Peyer's patch (tissue), 4 donors: ENCODE results near the gene PRMT7. TPM values are rescaled to one million over a fixed set of nuclear protein-coding genes. Genes with fewer than 3 reads are reported as not detected.

Experiments
- DNase-seq, 3 donors: peaks; one replicate each; pipeline ENCODE4 v3.0.0-alpha.2; 2017 to 2019
- H3K27ac ChIP-seq, 4 donors: fragments of 200-600 bp; sonication (generic); one replicate each; pipeline ENCODE4 v1.5.1; 2016 to 2019
- H3K27me3 ChIP-seq, 2 donors: fragments of 200-600 bp; sonication (generic); one replicate each; pipeline ENCODE4 v1.5.1; 2019
- H3K36me3 ChIP-seq, 3 donors: fragments of 200-600 bp; sonication (generic); one replicate each; pipeline ENCODE4 v1.5.1; 2016 to 2019
- H3K4me1 ChIP-seq, 4 donors: fragments of 200-600 bp; sonication (generic); one replicate each; pipeline ENCODE4 v1.5.1; 2016 to 2019
- H3K4me3 ChIP-seq, 4 donors: fragments of 200-600 bp; sonication (generic); 1 replicate in 3 of 4; 2 replicates in 1 of 4; pipeline ENCODE4 v1.5.1; 2016 to 2019; ENCODE audit warnings: mild to moderate bottlenecking in 1 of 4
- H3K9me3 ChIP-seq, 4 donors: fragments of 200-600 bp; sonication (generic); one replicate each; pipeline ENCODE4 v1.5.1; 2016 to 2019; ENCODE audit warnings: mild to moderate bottlenecking in 1 of 4
- POLR2A ChIP-seq, 2 donors: fragments of 450-650 bp; IDR thresholded peaks; one replicate each; pipeline ENCODE4 v1.5.1; 2017; ENCODE audit warnings: antibody characterized with exemption in 2 of 2, mild to moderate bottlenecking in 2 of 2, moderate library complexity in 2 of 2
- total RNA-seq, 4 donors: library from RNA; depleted of rRNA; stranded (reverse); fragments of >200 nt; gene quantifications; one replicate each; pipeline ENCODE4 v1.1.0, GENCODE V29; 2016
- TF ChIP-seq, protein P1 (sequence below), 6 experiments: fragments of 450-650 bp in 4 of 6; fragments of 200-600 bp in 2 of 6; sonication (generic) in 1 of 6; IDR thresholded peaks; one replicate each; pipeline ENCODE4 v1.5.1; 2017 to 2019; ENCODE audit warnings: antibody characterized with exemption in 6 of 6, mild to moderate bottlenecking in 3 of 6, moderate library complexity in 1 of 6

PRMT7 gene
- total RNA-seq, 4 donors from 2014 or later, result 36.6 to 145 (median 65.0) TPM

DNA sequence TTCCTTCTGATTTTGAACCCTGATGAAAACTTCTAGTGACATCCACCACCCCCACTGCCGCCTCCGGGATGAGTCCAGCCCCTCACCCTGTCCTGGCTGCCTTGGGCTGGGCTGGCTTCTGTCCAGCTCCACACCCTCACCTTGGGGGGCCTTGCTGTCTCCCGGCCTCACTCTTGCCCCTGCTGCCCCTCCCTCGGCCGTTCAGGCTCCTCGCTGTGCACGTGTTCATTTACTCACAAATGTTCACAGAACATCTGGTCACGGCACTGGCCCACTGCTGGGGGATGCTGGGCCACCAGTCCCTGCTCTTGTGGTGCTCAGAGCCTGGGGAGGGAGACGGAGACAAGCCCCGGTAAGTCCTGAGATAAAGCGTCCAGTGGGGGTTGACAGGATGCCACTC is 40.6 kb downstream of the PRMT7 start:
- TF ChIP-seq POLR2A (IDR thresholded peaks at IDR 0.05), result no peak
- TF ChIP-seq, protein P1, sequence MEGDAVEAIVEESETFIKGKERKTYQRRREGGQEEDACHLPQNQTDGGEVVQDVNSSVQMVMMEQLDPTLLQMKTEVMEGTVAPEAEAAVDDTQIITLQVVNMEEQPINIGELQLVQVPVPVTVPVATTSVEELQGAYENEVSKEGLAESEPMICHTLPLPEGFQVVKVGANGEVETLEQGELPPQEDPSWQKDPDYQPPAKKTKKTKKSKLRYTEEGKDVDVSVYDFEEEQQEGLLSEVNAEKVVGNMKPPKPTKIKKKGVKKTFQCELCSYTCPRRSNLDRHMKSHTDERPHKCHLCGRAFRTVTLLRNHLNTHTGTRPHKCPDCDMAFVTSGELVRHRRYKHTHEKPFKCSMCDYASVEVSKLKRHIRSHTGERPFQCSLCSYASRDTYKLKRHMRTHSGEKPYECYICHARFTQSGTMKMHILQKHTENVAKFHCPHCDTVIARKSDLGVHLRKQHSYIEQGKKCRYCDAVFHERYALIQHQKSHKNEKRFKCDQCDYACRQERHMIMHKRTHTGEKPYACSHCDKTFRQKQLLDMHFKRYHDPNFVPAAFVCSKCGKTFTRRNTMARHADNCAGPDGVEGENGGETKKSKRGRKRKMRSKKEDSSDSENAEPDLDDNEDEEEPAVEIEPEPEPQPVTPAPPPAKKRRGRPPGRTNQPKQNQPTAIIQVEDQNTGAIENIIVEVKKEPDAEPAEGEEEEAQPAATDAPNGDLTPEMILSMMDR (IDR thresholded peaks at IDR 0.05), result no peak

DNA sequence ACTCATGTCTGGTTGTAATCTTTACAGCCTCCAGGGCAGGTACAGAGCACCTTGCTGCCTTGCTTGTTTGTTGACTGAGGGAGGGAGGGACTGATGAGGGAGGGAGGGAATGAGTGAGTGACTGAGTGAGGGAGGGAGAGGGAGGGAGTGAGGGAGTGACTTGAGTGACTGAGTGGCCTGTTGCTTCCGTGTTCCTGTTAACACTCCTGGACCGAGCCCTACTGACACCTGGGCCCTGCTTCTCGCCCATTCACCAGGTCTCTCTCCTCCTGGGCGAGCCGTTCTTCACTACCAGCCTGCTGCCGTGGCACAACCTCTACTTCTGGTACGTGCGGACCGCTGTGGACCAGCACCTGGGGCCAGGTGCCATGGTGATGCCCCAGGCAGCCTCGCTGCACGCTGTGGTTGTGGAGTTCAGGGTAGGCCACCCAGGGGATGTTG is 41.2 kb downstream of the PRMT7 start:
- Histone ChIP-seq H3K27ac (peak overlapping the region in 2 of 4 donors; percentile 73 to 81), H3K4me1 (peaks cover 3 to 16% (median 15%) of the 10 kb centered on the region in 4 donors), H3K36me3 (peaks cover 0 to 89% (median 0%) of the 10 kb centered on the region in 3 donors), H3K4me3 (peak overlapping the region in 2 of 4 donors; percentile 45 to 47), H3K9me3 (no peaks in the 10 kb centered on the region), H3K27me3 (no peaks in the 10 kb centered on the region)
- TF ChIP-seq POLR2A (IDR thresholded peaks at IDR 0.05), result peak; percentile 21 to 36
- TF ChIP-seq, protein P1 (IDR thresholded peaks at IDR 0.05), result peak in 3 of 6 experiments; percentile 4 to 32 (median 6)
- DNase-seq, result peak in 2 of 3 donors; percentile 73 to 83

More for the DNA sequence above, 40.6 kb downstream of the PRMT7 start:
- Histone ChIP-seq H3K27ac (peak overlapping the region in 1 of 4 donors; percentile 81), H3K36me3 (peaks cover 0 to 89% (median 0%) of the 10 kb centered on the region in 3 donors), H3K4me3 (peak overlapping the region in 1 of 4 donors; percentile 45), H3K9me3 (no peaks in the 10 kb centered on the region), H3K4me1 (peaks cover 3 to 16% (median 9%) of the 10 kb centered on the region in 4 donors), H3K27me3 (no peaks in the 10 kb centered on the region)
- DNase-seq, result no peak

DNA sequence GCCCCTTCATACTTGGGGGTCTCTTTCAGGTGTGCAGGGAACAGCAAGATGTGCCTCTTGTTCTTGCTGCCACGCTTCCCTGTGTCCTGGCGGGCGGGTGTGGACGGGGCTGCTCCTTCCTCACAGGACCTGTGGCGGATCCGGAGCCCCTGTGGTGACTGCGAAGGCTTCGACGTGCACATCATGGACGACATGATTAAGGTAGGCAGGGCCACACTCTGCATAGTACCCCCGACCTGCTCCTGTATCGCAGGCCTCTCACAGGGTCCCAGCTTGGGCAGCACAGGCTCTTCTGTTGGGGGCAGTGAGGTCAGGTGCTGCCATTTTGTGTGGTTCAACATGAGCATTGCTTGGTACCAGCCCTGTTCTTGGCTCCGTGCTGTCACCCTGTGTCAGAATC is 42.5 kb downstream of the PRMT7 start:
- peak in 1 of 3 donors; percentile 43 for DNase-seq
- Histone ChIP-seq H3K4me1 (peaks cover 3 to 20% (median 16%) of the 10 kb centered on the region in 4 donors), H3K36me3 (peaks cover 0 to 81% (median 0%) of the 10 kb centered on the region in 3 donors), H3K4me3 (no peak overlapping the region), H3K27ac (no peak overlapping the region), H3K27me3 (no peaks in the 10 kb centered on the region), H3K9me3 (no peaks in the 10 kb centered on the region)
- TF ChIP-seq, protein P1 (IDR thresholded peaks at IDR 0.05), result no peak
- TF ChIP-seq POLR2A (IDR thresholded peaks at IDR 0.05), result no peak

DNA sequence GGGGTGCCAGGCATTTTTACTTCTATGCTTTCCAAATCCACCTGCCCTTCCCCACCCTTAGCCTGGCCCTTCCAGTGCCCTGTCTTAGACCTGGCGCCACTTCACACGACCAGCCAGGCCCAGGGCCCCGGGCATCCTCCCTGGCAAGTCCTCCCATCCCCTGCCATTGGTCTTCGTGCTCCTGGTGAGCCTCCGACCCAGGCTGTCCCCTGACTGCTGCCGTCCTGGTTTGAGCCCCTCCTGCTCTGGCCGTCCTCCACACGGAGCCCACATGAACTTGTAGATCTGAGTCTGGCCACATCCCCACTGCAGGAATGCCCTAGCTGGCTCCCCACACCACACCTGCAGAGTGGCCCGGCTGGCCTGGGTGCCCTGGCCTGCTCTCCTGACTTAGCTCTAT is 44.0 kb downstream of the PRMT7 start:
- Histone ChIP-seq H3K9me3 (no peaks in the 10 kb centered on the region), H3K36me3 (peaks cover 0 to 68% (median 0%) of the 10 kb centered on the region in 3 donors), H3K27me3 (no peaks in the 10 kb centered on the region), H3K27ac (no peak overlapping the region), H3K4me3 (no peak overlapping the region), H3K4me1 (peaks cover 3 to 20% (median 16%) of the 10 kb centered on the region in 4 donors)
- TF ChIP-seq, protein P1 (IDR thresholded peaks at IDR 0.05), result no peak
- no peak for TF ChIP-seq POLR2A (IDR thresholded peaks at IDR 0.05)
- no peak for DNase-seq

DNA sequence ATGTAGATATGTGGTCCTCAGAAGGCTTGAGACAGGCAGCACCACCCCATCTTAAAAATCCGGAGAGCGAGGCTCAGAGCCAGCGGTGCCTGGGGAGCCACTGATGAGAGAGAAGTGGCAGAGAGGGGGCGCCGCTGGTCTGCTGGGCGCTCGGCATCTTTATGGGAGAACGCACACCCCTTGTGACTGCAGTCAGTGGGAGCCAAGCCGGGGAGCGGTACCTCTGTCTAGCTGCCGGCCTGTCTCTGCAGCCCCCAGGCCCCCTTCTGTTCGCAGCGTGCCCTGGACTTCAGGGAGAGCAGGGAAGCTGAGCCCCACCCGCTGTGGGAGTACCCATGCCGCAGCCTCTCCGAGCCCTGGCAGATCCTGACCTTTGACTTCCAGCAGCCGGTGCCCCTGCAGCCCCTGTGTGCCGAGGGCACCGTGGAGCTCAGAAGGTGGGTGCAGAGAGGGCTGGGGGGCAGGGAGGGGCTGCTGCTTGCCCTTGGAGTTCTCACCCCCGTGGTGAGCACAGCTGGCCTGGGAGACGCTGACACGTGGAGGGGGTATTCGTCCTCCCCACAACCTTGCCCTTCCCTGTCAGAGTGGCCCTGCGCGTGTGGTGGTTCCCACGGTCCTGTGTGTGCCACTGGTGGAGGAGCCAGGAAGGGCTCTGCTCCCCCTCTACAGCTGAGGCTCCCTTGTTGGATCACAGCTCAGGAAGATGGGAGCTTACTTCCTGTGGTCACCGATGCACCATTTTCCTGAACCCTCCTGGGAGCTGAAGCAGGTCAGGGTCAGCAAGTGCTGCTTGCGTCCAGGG is 44.8 kb downstream of the PRMT7 start:
- DNase-seq, result no peak
- Histone ChIP-seq H3K4me3 (peak overlapping the region in 2 of 4 donors; percentile 13 to 22), H3K27me3 (no peaks in the 10 kb centered on the region), H3K9me3 (no peaks in the 10 kb centered on the region), H3K4me1 (peaks cover 3 to 20% (median 16%) of the 10 kb centered on the region in 4 donors), H3K27ac (no peak overlapping the region), H3K36me3 (peaks cover 0 to 66% (median 0%) of the 10 kb centered on the region in 3 donors)
- no peak for TF ChIP-seq POLR2A (IDR thresholded peaks at IDR 0.05)
- TF ChIP-seq, protein P1 (IDR thresholded peaks at IDR 0.05), result peak in 1 of 6 experiments; percentile 6
